Measurements from ENCODE around the gene AIRE.

The AIRE gene

GRCh38 chr21:44263221-44263760, 22.4 kb upstream of the AIRE start:
- no peak for DNase-seq (ENCODE audit: low spot score)
- no peak for TF ChIP-seq CTCF (IDR thresholded peaks at IDR 0.05)
- Histone ChIP-seq H3K4me3 (no peak overlapping the region), H3K27ac (no peak overlapping the region)

GRCh38 chr21:44263768-44264167, 21.9 kb upstream of the AIRE start:
- Histone ChIP-seq H3K27ac (no peak overlapping the region), H3K4me3 (no peak overlapping the region)
- no peak for DNase-seq (ENCODE audit: low spot score)
- no peak for TF ChIP-seq CTCF (IDR thresholded peaks at IDR 0.05)

- Histone ChIP-seq H3K4me3 (no peak overlapping the region), H3K27ac (no peak overlapping the region)
- DNase-seq (ENCODE audit: low spot score) = no peak
- TF ChIP-seq CTCF (IDR thresholded peaks at IDR 0.05) = no peak
Observed at GRCh38 chr21:44265734-44266270, 19.9 kb upstream of the AIRE start.

- H3K27ac ChIP-seq = no peak overlapping the region
- no peak for TF ChIP-seq CTCF (IDR thresholded peaks at IDR 0.05)
- H3K4me3 ChIP-seq = no peak overlapping the region
- DNase-seq (ENCODE audit: low spot score) = no peak
Observed at GRCh38 chr21:44267655-44268142, 18.0 kb upstream of the AIRE start.

GRCh38 chr21:44269090-44269489, 16.6 kb upstream of the AIRE start:
- no peak overlapping the region for H3K4me3 ChIP-seq
- no peak for DNase-seq (ENCODE audit: low spot score)
- no peak for TF ChIP-seq CTCF (IDR thresholded peaks at IDR 0.05)
- no peak overlapping the region for H3K27ac ChIP-seq

- no peak for TF ChIP-seq CTCF (IDR thresholded peaks at IDR 0.05)
- no peak for DNase-seq (ENCODE audit: low spot score)
- no peak overlapping the region for H3K4me3 ChIP-seq
- no peak overlapping the region for H3K27ac ChIP-seq
Observed at GRCh38 chr21:44271558-44272283, 14.0 kb upstream of the AIRE start.

Measured in coronary artery (tissue), 2 donors.